ENCODE results near the gene CDH13.

CDH13 gene

DNA sequence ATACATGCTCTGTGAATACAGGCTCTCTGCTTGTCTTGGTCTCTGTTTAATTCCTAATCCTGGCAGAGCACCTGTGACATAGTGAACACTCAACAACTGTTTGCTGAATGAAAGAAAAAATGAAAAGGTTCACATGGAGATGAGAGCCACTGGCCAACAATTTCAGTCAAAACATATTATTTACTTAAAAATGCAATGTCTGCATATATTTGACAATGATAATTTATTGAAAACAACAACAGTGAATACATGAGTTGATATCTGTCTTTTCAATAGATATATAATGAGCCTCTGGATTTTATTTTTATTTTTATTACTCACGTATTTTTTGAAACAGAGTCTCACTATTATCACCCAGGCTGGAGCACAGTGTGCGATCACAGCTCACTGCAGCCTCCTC, 136.6 kb downstream of the CDH13 start:
- no peak overlapping the region for H3K27ac ChIP-seq (ENCODE audit: low read length)
- H3K9me3 ChIP-seq (ENCODE audit: insufficient read depth, low read length, severe bottlenecking): no peaks in the 10 kb centered on the region
- no peaks in the 10 kb centered on the region for H4K20me1 ChIP-seq (ENCODE audit: insufficient read depth, low read length)
- no peak overlapping the region for H3K4me3 ChIP-seq (ENCODE audit: low read depth in 1 of 2, low read length in 2 of 2)
- ATAC-seq (ENCODE audit: insufficient read depth, low read depth): no peak
- no peak overlapping the region for H3K4me2 ChIP-seq (ENCODE audit: insufficient read depth, low read length)
- H2AFZ ChIP-seq (ENCODE audit: low read depth, low read length): no peak overlapping the region
- H3K79me2 ChIP-seq (ENCODE audit: insufficient read depth, low read length): no peaks in the 10 kb centered on the region
- no peaks in the 10 kb centered on the region for H3K27me3 ChIP-seq (ENCODE audit: insufficient read depth, low read length, poor library complexity)
- H3K9ac ChIP-seq (ENCODE audit: low read depth, low read length): no peak overlapping the region
- H3K4me1 ChIP-seq (ENCODE audit: insufficient read depth, low read length): no peaks in the 10 kb centered on the region
- no peaks in the 10 kb centered on the region for H3K36me3 ChIP-seq (ENCODE audit: insufficient read depth, low read length)
- DNase-seq: no peak
- TF ChIP-seq EZH2 (IDR thresholded peaks at IDR 0.05; ENCODE audit: borderline replicate concordance, low read depth, low read length, severe bottlenecking): no peak
- TF ChIP-seq, protein P1, sequence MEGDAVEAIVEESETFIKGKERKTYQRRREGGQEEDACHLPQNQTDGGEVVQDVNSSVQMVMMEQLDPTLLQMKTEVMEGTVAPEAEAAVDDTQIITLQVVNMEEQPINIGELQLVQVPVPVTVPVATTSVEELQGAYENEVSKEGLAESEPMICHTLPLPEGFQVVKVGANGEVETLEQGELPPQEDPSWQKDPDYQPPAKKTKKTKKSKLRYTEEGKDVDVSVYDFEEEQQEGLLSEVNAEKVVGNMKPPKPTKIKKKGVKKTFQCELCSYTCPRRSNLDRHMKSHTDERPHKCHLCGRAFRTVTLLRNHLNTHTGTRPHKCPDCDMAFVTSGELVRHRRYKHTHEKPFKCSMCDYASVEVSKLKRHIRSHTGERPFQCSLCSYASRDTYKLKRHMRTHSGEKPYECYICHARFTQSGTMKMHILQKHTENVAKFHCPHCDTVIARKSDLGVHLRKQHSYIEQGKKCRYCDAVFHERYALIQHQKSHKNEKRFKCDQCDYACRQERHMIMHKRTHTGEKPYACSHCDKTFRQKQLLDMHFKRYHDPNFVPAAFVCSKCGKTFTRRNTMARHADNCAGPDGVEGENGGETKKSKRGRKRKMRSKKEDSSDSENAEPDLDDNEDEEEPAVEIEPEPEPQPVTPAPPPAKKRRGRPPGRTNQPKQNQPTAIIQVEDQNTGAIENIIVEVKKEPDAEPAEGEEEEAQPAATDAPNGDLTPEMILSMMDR (IDR thresholded peaks at IDR 0.05; ENCODE audit: borderline replicate concordance, extremely low read depth, low read length, poor library complexity, severe bottlenecking): no peak

DNA sequence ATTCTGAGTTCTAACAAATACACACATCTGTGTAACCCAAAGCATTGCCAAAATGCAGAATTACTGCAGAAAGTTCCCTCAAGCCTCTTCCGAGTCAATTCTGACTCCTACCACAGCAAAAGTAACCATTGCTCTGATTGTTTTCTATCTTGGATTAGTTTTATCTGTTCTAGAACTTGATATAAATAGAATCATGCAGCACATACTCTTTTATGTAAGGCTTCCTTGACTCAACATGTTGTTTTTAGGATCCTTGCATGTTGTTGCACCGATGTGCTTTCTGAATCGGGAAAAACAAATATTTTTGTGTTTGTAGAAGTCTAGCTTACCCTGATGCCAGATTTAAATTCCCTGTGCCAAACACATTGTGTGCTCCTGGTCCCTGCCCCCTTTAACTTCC, 140.4 kb downstream of the CDH13 start:
- no peak for TF ChIP-seq EZH2 (IDR thresholded peaks at IDR 0.05; ENCODE audit: borderline replicate concordance, low read depth, low read length, severe bottlenecking)
- TF ChIP-seq, protein P1 (IDR thresholded peaks at IDR 0.05; ENCODE audit: borderline replicate concordance, extremely low read depth, low read length, poor library complexity, severe bottlenecking): no peak
- H3K27ac ChIP-seq (ENCODE audit: low read length): no peak overlapping the region
- ATAC-seq (ENCODE audit: insufficient read depth, low read depth) (no peak), DNase-seq (no peak)
- peaks cover 2% of the 10 kb centered on the region for H3K27me3 ChIP-seq (ENCODE audit: insufficient read depth, low read length, poor library complexity)
- H3K9me3 ChIP-seq (ENCODE audit: insufficient read depth, low read length, severe bottlenecking): no peaks in the 10 kb centered on the region
- H2AFZ ChIP-seq (ENCODE audit: low read depth, low read length): no peak overlapping the region
- no peak overlapping the region for H3K4me3 ChIP-seq (ENCODE audit: low read depth in 1 of 2, low read length in 2 of 2)
- H3K4me1 ChIP-seq (ENCODE audit: insufficient read depth, low read length): no peaks in the 10 kb centered on the region
- H3K4me2 ChIP-seq (ENCODE audit: insufficient read depth, low read length): no peak overlapping the region
- no peaks in the 10 kb centered on the region for H4K20me1 ChIP-seq (ENCODE audit: insufficient read depth, low read length)
- H3K9ac ChIP-seq (ENCODE audit: low read depth, low read length): no peak overlapping the region
- no peaks in the 10 kb centered on the region for H3K36me3 ChIP-seq (ENCODE audit: insufficient read depth, low read length)
- H3K79me2 ChIP-seq (ENCODE audit: insufficient read depth, low read length): no peaks in the 10 kb centered on the region

DNA sequence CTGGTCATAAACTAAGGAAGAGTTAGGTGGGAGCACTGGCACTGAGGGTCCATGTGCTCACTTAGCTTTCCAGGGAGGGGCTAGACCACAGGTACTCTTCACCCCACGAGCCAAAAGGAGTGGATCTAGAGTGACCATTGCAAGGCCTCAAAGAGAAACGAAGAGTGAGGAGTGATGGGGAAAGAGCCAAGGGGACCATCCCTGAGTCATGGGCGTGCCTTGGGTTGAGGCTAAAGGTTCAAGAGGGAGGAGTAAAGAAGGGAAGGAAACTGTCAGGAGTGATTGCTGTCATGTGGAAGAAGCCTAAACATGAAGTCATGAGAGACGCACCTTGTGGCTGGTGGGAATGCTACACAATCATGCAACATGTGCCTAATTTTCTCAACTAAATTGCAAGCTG, 141.0 kb downstream of the CDH13 start:
- TF ChIP-seq, protein P1 (IDR thresholded peaks at IDR 0.05; ENCODE audit: borderline replicate concordance, extremely low read depth, low read length, poor library complexity, severe bottlenecking): no peak
- no peak for TF ChIP-seq EZH2 (IDR thresholded peaks at IDR 0.05; ENCODE audit: borderline replicate concordance, low read depth, low read length, severe bottlenecking)
- Histone ChIP-seq H3K4me2 (ENCODE audit: insufficient read depth, low read length) (no peak overlapping the region), H3K9ac (ENCODE audit: low read depth, low read length) (no peak overlapping the region), H3K27ac (ENCODE audit: low read length) (no peak overlapping the region), H3K79me2 (ENCODE audit: insufficient read depth, low read length) (no peaks in the 10 kb centered on the region), H4K20me1 (ENCODE audit: insufficient read depth, low read length) (no peaks in the 10 kb centered on the region), H3K4me3 (ENCODE audit: low read depth in 1 of 2, low read length in 2 of 2) (no peak overlapping the region), H2AFZ (ENCODE audit: low read depth, low read length) (no peak overlapping the region), H3K4me1 (ENCODE audit: insufficient read depth, low read length) (no peaks in the 10 kb centered on the region), H3K27me3 (ENCODE audit: insufficient read depth, low read length, poor library complexity) (peaks cover 4% of the 10 kb centered on the region), H3K36me3 (ENCODE audit: insufficient read depth, low read length) (no peaks in the 10 kb centered on the region), H3K9me3 (ENCODE audit: insufficient read depth, low read length, severe bottlenecking) (no peaks in the 10 kb centered on the region)
- DNase-seq (no peak), ATAC-seq (ENCODE audit: insufficient read depth, low read depth) (no peak)

DNA sequence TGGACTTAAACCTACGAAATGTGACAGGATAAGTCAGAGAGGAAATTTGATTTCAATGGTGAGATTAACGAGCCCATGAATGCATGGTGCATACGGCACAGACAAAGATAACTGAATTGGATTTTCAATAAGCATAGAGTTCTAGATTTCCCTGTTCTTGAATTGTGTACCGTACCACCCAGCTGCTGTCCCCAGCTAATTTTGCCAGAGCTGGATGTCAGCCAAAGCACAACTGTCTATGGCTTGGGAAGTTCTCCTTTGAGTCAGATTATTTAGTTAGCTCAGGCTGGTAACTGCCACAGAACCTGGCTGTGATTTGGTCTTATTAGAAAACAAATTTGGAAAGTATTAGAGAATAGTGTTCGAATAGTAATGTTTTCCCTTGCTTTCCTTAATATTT, 143.1 kb downstream of the CDH13 start:
- Histone ChIP-seq H3K9ac (ENCODE audit: low read depth, low read length) (no peak overlapping the region), H3K36me3 (ENCODE audit: insufficient read depth, low read length) (no peaks in the 10 kb centered on the region), H2AFZ (ENCODE audit: low read depth, low read length) (no peak overlapping the region), H4K20me1 (ENCODE audit: insufficient read depth, low read length) (no peaks in the 10 kb centered on the region), H3K4me3 (ENCODE audit: low read depth in 1 of 2, low read length in 2 of 2) (no peak overlapping the region), H3K27ac (ENCODE audit: low read length) (no peak overlapping the region), H3K9me3 (ENCODE audit: insufficient read depth, low read length, severe bottlenecking) (no peaks in the 10 kb centered on the region), H3K4me2 (ENCODE audit: insufficient read depth, low read length) (no peak overlapping the region), H3K4me1 (ENCODE audit: insufficient read depth, low read length) (no peaks in the 10 kb centered on the region), H3K27me3 (ENCODE audit: insufficient read depth, low read length, poor library complexity) (peaks cover 4% of the 10 kb centered on the region), H3K79me2 (ENCODE audit: insufficient read depth, low read length) (no peaks in the 10 kb centered on the region)
- ATAC-seq (ENCODE audit: insufficient read depth, low read depth) (no peak), DNase-seq (no peak)
- TF ChIP-seq EZH2 (IDR thresholded peaks at IDR 0.05; ENCODE audit: borderline replicate concordance, low read depth, low read length, severe bottlenecking): no peak
- TF ChIP-seq, protein P1 (IDR thresholded peaks at IDR 0.05; ENCODE audit: borderline replicate concordance, extremely low read depth, low read length, poor library complexity, severe bottlenecking): no peak
